ENCODE measurements around the gene RALGAPA1. TPM values are rescaled to one million over a fixed set of nuclear protein-coding genes. Genes with fewer than 3 reads are reported as not detected.

Gene RALGAPA1
- total and polyA plus RNA-seq, 8 donors, result 6.0 to 482 (median 128) TPM

DNA sequence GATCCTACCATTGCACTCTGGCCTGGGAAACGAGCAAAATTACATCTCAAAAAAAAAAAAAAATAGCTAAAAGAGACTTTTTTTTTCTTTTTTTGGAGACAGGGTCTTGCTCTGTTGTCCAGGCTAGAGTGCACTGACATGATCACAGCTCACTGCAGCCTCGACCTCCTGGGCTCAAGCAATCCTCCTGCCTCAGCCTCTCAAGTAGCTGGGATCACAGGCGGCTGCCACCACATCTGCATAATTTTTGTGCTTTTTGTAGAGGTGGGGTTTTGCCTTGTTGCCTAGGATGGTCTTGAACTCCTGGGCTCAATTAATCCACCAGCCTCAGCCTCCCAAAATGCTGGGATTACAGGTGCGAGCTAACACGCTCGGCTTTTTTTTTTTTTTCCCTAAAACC lies 11.3 kb downstream of the RALGAPA1 start:
- H3K4me1 ChIP-seq, result peaks cover 0 to 38% (median 15%) of the 10 kb centered on the region in 4 donors
- no peak for TF ChIP-seq EP300 (IDR thresholded peaks at IDR 0.05)
- TF ChIP-seq, protein P1, sequence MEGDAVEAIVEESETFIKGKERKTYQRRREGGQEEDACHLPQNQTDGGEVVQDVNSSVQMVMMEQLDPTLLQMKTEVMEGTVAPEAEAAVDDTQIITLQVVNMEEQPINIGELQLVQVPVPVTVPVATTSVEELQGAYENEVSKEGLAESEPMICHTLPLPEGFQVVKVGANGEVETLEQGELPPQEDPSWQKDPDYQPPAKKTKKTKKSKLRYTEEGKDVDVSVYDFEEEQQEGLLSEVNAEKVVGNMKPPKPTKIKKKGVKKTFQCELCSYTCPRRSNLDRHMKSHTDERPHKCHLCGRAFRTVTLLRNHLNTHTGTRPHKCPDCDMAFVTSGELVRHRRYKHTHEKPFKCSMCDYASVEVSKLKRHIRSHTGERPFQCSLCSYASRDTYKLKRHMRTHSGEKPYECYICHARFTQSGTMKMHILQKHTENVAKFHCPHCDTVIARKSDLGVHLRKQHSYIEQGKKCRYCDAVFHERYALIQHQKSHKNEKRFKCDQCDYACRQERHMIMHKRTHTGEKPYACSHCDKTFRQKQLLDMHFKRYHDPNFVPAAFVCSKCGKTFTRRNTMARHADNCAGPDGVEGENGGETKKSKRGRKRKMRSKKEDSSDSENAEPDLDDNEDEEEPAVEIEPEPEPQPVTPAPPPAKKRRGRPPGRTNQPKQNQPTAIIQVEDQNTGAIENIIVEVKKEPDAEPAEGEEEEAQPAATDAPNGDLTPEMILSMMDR (IDR thresholded peaks at IDR 0.05), result no peak
- TF ChIP-seq POLR2AphosphoS5 (IDR thresholded peaks at IDR 0.05), result no peak
- TF ChIP-seq POLR2A (IDR thresholded peaks at IDR 0.05), result no peak

GRCh38 chr14:35789651-35790050 lies 19.4 kb downstream of the RALGAPA1 start:
- WGBS, 5 donors, result 83 to 96% (median 91%) methylated on average over 4 of the region's 4 CpGs
- H3K36me3 ChIP-seq, result peaks cover 0 to 3% (median 0%) of the 10 kb centered on the region in 4 donors
- TF ChIP-seq, protein P1 (IDR thresholded peaks at IDR 0.05), result no peak
- no peak for TF ChIP-seq POLR2A (IDR thresholded peaks at IDR 0.05)
- TF ChIP-seq EP300 (IDR thresholded peaks at IDR 0.05), result no peak
- no peak overlapping the region for H3K4me3 ChIP-seq
- intact Hi-C loops (cut with DNase I; ENCODE audit: low total_unique reads), result no loop called here
- no peak overlapping the region for H3K27ac ChIP-seq
- no peaks in the 10 kb centered on the region for H3K9me3 ChIP-seq
- peaks cover 0 to 18% (median 0%) of the 10 kb centered on the region in 4 donors for H3K4me1 ChIP-seq
- no peak for DNase-seq
- H3K27me3 ChIP-seq, result no peaks in the 10 kb centered on the region

More for the DNA sequence above, 11.3 kb downstream of the RALGAPA1 start:
- H3K4me3 ChIP-seq, result no peak overlapping the region
- H3K27ac ChIP-seq, result no peak overlapping the region
- DNase-seq, result no peak
- H3K9me3 ChIP-seq, result no peaks in the 10 kb centered on the region
- H3K36me3 ChIP-seq, result peaks cover 0 to 3% (median 0%) of the 10 kb centered on the region in 4 donors
- 92 to 98% (median 95%) methylated on average over 6 of the region's 6 CpGs for WGBS, 5 donors
- no peaks in the 10 kb centered on the region for H3K27me3 ChIP-seq
- intact Hi-C loops (cut with DNase I; ENCODE audit: low total_unique reads), result no loop called here

- intact Hi-C loops (cut with DNase I; ENCODE audit: low total_unique reads), result no loop called here
Measured at GRCh38 chr14:35786856-35787255, 22.2 kb downstream of the RALGAPA1 start.

DNA sequence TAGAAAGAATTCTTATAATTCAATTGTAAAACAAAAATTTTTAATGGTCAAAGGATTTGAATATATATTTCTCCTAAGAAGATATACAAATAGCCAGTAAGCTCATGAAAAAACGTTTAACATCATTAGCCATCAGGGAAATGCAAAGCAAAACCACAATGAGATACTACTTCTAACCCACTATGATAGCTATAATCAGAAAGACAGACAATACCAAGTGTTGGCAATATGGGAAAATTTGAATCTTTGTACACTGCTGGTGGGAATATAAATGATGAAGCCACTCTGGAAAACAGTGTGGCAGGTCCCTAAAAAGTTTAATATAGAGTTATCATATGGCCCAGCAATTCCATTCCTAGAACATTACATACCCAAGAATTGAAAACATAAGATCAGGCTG lies 25.4 kb downstream of the RALGAPA1 start:
- no peak for DNase-seq
- no peaks in the 10 kb centered on the region for H3K36me3 ChIP-seq
- intact Hi-C loops (cut with DNase I; ENCODE audit: low total_unique reads), result no loop called here
- H3K9me3 ChIP-seq, result peaks cover 0 to 22% (median 4%) of the 10 kb centered on the region in 4 donors
- H3K27ac ChIP-seq, result no peak overlapping the region
- no peak for TF ChIP-seq POLR2A (IDR thresholded peaks at IDR 0.05)
- TF ChIP-seq EP300 (IDR thresholded peaks at IDR 0.05), result no peak
- TF ChIP-seq, protein P1 (IDR thresholded peaks at IDR 0.05), result no peak
- TF ChIP-seq POLR2AphosphoS5 (IDR thresholded peaks at IDR 0.05), result no peak
- H3K27me3 ChIP-seq, result no peaks in the 10 kb centered on the region
- H3K4me3 ChIP-seq, result no peak overlapping the region
- WGBS, 5 donors, result 43 to 63% (median 54%) methylated on average over 1 of the region's 1 CpG
- peaks cover 0 to 18% (median 0%) of the 10 kb centered on the region in 4 donors for H3K4me1 ChIP-seq

More at GRCh38 chr14:35786856-35787255, 22.2 kb downstream of the RALGAPA1 start:
- 78 to 96% (median 90%) methylated on average over 2 of the region's 2 CpGs for WGBS, 5 donors
- Histone ChIP-seq H3K27ac (no peak overlapping the region), H3K27me3 (no peaks in the 10 kb centered on the region), H3K4me1 (peaks cover 0 to 18% (median 0%) of the 10 kb centered on the region in 4 donors), H3K36me3 (no peaks in the 10 kb centered on the region), H3K4me3 (no peak overlapping the region), H3K9me3 (peaks cover 0 to 1% (median 0%) of the 10 kb centered on the region in 4 donors)
- no peak for DNase-seq
- TF ChIP-seq POLR2AphosphoS5 (IDR thresholded peaks at IDR 0.05) (no peak), POLR2A (IDR thresholded peaks at IDR 0.05) (no peak), EP300 (IDR thresholded peaks at IDR 0.05) (no peak)
- TF ChIP-seq, protein P1 (IDR thresholded peaks at IDR 0.05), result no peak

Data from stomach (tissue), 9 donors.